ENCODE measurements around the gene IFNGR1.
A peak's percentile ranks its signal among the peaks of the same experiment; 100 is the strongest.

Gene IFNGR1

GRCh38 chr6:137181891-137182653, 37.1 kb downstream of the IFNGR1 start:
- H3K9me3 Mint-ChIP-seq = peaks cover 15% of the 10 kb centered on the region
- H3K27ac Mint-ChIP-seq = no peak overlapping the region
- H3K36me3 Mint-ChIP-seq = peaks cover 10% of the 10 kb centered on the region
- H3K27me3 Mint-ChIP-seq = no peaks in the 10 kb centered on the region
- no peak for ATAC-seq
- no peak overlapping the region for H3K4me3 Mint-ChIP-seq
- H3K4me1 Mint-ChIP-seq = peaks cover 6% of the 10 kb centered on the region

DNA sequence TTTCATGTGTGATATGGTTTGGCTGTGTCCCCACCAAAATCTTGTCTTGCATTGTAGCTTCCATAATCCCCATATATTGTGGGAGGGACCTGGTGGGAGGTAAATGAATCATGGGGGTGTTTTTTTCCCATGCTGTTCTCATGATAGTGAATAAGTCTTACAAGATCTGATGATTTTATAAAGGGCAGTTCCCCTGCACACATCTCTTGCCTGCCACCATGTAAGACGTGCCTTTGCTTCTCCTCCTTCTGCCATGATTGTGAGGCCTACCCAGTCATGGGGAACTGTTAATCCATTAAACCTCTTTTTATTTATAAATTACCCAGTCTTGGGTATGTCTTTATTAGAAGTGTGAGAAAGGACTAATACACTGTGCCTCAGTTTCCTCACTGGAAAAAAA, 41.6 kb downstream of the IFNGR1 start:
- ATAC-seq = no peak
- peaks cover 10% of the 10 kb centered on the region for H3K36me3 Mint-ChIP-seq
- H3K4me1 Mint-ChIP-seq = peaks cover 37% of the 10 kb centered on the region
- H3K9me3 Mint-ChIP-seq = peaks cover 11% of the 10 kb centered on the region
- no peaks in the 10 kb centered on the region for H3K27me3 Mint-ChIP-seq
- peak overlapping the region; percentile 41 for H3K27ac Mint-ChIP-seq
- H3K4me3 Mint-ChIP-seq = no peak overlapping the region

DNA sequence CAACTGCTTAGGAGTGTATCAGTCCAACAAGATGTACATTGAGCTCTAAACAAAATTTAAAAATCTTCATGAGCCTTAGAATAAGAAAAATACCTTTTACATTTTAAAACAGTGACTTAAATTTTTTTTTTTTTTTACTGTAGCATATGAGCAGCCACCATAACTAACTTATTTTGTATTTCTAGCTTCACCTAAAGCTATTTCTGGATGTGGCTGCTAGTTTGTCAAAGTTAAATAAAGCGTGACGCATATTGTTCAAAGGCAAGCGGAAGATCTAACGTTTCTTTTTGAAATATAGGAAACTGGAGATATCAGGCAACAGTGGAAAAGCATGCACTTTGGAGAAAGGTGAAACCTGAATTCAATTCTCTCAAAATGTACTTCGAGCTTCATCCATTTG, 42.5 kb downstream of the IFNGR1 start:
- peak overlapping the region; percentile 41 for H3K27ac Mint-ChIP-seq
- no peak overlapping the region for H3K4me3 Mint-ChIP-seq
- peaks cover 46% of the 10 kb centered on the region for H3K4me1 Mint-ChIP-seq
- H3K9me3 Mint-ChIP-seq = peaks cover 11% of the 10 kb centered on the region
- peaks cover 10% of the 10 kb centered on the region for H3K36me3 Mint-ChIP-seq
- no peaks in the 10 kb centered on the region for H3K27me3 Mint-ChIP-seq
- ATAC-seq = no peak

- Mint-ChIP-seq H3K27me3 (no peaks in the 10 kb centered on the region), H3K4me3 (no peak overlapping the region), H3K9me3 (peaks cover 10% of the 10 kb centered on the region), H3K4me1 (peaks cover 54% of the 10 kb centered on the region), H3K27ac (peak overlapping the region; percentile 3), H3K36me3 (peaks cover 9% of the 10 kb centered on the region)
- ATAC-seq = no peak
Measured at GRCh38 chr6:137175868-137176245, 43.3 kb downstream of the IFNGR1 start.

DNA sequence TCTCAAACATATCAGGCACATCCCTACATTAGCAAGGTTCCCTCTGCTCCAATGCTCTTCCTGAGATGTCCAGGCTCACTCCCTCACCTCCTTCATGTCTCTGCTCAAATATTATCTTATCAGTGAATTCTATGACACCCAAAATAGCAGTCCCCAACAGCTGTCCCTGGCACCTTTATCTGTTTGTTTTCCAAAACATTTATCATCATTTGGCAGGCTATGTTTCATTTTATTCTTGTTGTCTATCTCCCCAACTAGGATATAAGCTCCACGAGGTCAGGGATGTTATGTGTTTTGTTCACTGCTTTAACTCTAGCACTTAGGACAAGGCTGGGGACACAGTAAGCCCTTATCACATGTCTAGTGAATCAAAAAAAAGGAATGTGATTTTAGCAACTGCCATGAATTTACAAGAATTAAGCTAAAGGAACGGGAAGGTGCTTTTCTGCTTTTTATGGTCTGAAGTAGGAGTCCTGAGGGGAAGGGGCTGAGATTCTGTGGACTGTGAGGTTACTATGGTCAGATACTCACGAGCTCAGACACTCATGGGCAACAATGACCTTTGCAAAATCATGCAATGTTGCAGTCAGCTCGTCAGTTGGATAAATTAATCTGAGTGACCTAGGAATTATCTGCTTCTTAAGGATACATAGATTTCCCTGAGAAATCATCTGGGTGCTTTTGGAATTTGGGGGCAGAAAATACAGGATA, 43.9 kb downstream of the IFNGR1 start:
- no peaks in the 10 kb centered on the region for H3K27me3 Mint-ChIP-seq
- H3K4me1 Mint-ChIP-seq = peaks cover 60% of the 10 kb centered on the region
- peaks cover 6% of the 10 kb centered on the region for H3K9me3 Mint-ChIP-seq
- no peak overlapping the region for H3K4me3 Mint-ChIP-seq
- peak overlapping the region; percentile 3 for H3K27ac Mint-ChIP-seq
- H3K36me3 Mint-ChIP-seq = peaks cover 6% of the 10 kb centered on the region
- ATAC-seq = no peak

- no peaks in the 10 kb centered on the region for H3K9me3 Mint-ChIP-seq
Measured at GRCh38 chr6:137173501-137173900, 45.7 kb downstream of the IFNGR1 start, which contains the start of gene IL22RA2. TSS of gene IL22RA2 (minus strand) at chr6:137173644. CDS start at chr6:137161749, 11,895 bp downstream.

GRCh38 chr6:137172734-137173431, 46.3 kb downstream of the IFNGR1 start:
- Mint-ChIP-seq H3K27me3 (no peaks in the 10 kb centered on the region), H3K4me3 (peak overlapping the region; percentile 40), H3K36me3 (no peaks in the 10 kb centered on the region), H3K27ac (peak overlapping the region; percentile 86), H3K9me3 (no peaks in the 10 kb centered on the region), H3K4me1 (peaks cover 66% of the 10 kb centered on the region)
- no peak for ATAC-seq

More at GRCh38 chr6:137173501-137173900, 45.7 kb downstream of the IFNGR1 start, which contains the start of gene IL22RA2:
- no peaks in the 10 kb centered on the region for H3K27me3 Mint-ChIP-seq
- H3K4me1 Mint-ChIP-seq = peaks cover 66% of the 10 kb centered on the region
- peak within 1 kb of the TSS; percentile 86 for H3K27ac Mint-ChIP-seq
- no peaks in the 10 kb centered on the region for H3K36me3 Mint-ChIP-seq
- ATAC-seq = no peak
- H3K4me3 Mint-ChIP-seq = peak within 1 kb of the TSS; percentile 40

DNA sequence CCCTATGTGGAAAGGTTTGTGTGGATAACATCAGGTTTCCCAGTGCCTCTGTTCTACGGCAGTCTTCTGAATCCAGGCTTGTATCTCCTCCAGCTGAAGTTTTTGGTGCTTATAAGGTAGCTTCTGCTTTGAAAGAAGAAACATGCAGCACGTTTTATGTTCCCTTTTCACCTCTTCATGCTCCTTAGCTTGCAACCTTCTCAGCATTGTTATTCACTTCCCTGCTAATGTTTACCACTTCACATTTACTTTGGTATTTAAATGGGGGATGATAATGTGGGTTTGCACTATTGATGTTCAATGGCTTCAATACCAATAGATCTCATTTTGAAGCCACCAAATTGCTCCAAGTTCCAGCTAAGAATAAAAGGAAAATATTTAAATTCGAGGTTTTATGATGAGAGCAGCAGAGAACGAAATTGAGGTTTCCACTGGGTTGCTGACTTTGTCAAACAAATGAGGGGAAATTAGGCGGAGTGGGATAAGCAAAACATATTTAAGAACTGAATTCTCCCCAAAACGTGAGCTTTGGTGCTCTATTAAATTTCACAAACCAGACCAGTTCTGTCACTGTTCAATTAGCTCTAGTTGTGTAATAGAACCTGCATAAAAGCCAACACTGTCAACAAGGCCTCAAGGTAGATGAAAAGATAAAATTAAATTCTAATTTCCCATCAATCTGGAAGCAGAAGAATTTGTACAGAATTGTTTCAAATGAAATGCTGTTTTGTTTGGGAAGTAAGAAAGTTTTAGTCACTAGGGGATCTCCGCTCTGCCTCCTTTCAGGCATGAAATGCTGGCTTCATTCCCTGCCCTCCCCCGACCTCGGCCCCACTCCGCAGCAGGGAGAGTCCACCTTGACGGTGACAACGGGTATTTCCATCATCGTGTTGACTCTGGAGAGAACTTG, 47.1 kb downstream of the IFNGR1 start:
- Mint-ChIP-seq H3K9me3 (no peaks in the 10 kb centered on the region), H3K27me3 (no peaks in the 10 kb centered on the region), H3K4me3 (peak overlapping the region; percentile 40), H3K4me1 (peaks cover 68% of the 10 kb centered on the region), H3K36me3 (no peaks in the 10 kb centered on the region), H3K27ac (peak overlapping the region; percentile 86)
- ATAC-seq = peak; percentile 80

GRCh38 chr6:137171053-137171374, 48.2 kb downstream of the IFNGR1 start:
- Mint-ChIP-seq H3K4me1 (peaks cover 67% of the 10 kb centered on the region), H3K27me3 (no peaks in the 10 kb centered on the region), H3K27ac (peak overlapping the region; percentile 86), H3K4me3 (peak overlapping the region; percentile 48), H3K36me3 (no peaks in the 10 kb centered on the region), H3K9me3 (no peaks in the 10 kb centered on the region)
- no peak for ATAC-seq

- no peak for ATAC-seq
- Mint-ChIP-seq H3K4me1 (peaks cover 67% of the 10 kb centered on the region), H3K27ac (peak overlapping the region; percentile 86), H3K9me3 (no peaks in the 10 kb centered on the region), H3K36me3 (no peaks in the 10 kb centered on the region), H3K27me3 (no peaks in the 10 kb centered on the region), H3K4me3 (no peak overlapping the region)
Measured at GRCh38 chr6:137170266-137171052, 48.7 kb downstream of the IFNGR1 start.

- peaks cover 8% of the 10 kb centered on the region for H3K36me3 Mint-ChIP-seq
- ATAC-seq = no peak
- peaks cover 67% of the 10 kb centered on the region for H3K4me1 Mint-ChIP-seq
- peak overlapping the region; percentile 69 for H3K27ac Mint-ChIP-seq
- H3K27me3 Mint-ChIP-seq = no peaks in the 10 kb centered on the region
- H3K4me3 Mint-ChIP-seq = no peak overlapping the region
- peaks cover 6% of the 10 kb centered on the region for H3K9me3 Mint-ChIP-seq
Measured at GRCh38 chr6:137167702-137168377, 51.3 kb downstream of the IFNGR1 start.

DNA sequence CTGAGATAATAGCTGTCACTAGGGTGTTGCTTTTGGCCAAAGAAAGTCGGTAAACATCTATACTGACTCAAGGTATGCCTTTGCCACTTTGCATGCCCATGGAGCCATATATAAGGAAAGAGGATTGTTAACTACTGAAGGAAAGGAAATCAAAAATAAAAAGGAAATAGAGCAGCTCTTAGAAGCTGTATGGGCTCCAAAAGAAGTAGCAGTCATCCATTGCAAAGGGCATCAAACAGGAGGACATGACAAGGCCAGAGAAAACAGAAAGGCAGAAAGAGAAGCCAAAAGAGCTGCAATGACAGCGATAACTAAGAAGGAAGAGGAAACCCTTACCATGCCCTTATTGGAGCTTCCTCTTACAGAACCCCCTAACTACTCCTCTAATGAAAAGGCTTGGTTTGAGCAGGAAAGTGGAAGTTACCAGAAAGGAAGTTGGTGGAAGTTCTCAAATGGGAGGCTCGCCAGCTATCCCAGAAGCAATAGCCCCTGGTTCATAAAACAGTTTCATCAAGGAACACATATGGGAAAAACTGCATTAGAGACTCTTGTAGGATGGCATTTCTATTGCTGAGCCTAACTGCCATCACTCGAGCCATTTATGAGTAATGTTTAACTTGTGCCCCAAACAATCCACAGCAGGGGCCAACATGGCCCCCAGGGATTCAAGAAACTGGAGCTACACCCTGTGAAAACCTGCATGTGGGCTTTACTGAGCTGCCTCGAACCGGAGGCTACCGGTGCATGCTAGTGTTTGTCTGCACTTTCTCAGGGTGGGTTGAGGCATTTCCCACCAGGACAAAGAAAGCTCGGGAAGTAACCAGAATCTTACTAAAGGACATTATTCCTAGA, 52.7 kb downstream of the IFNGR1 start:
- peaks cover 6% of the 10 kb centered on the region for H3K9me3 Mint-ChIP-seq
- peak overlapping the region; percentile 69 for H3K27ac Mint-ChIP-seq
- peaks cover 8% of the 10 kb centered on the region for H3K36me3 Mint-ChIP-seq
- ATAC-seq = no peak
- H3K27me3 Mint-ChIP-seq = no peaks in the 10 kb centered on the region
- peaks cover 60% of the 10 kb centered on the region for H3K4me1 Mint-ChIP-seq
- H3K4me3 Mint-ChIP-seq = no peak overlapping the region

Data from stimulated activated memory B cell treated with anti-CD40 and anti-IgM and Interleukin-4, amounts not matched to agents 10 μg/mL and 1 μg/mL and 100 μg/mL, for 72 hours (primary cell).